NCI-H2196 (cell line): ENCODE measurements around the gene LRRC66.

Source experiments
- DNase-seq: peaks from one replicate; lab custom pipeline; 2025; ENCODE audit not compliant: unreplicated experiment; lab: John Stamatoyannopoulos, UW

The LRRC66 gene

GRCh38 chr4:52012651-52013050 is 7.5 kb downstream of the LRRC66 start:
- DNase-seq, result no peak

- no peak for DNase-seq
Measured at GRCh38 chr4:52010986-52011385, 9.2 kb downstream of the LRRC66 start.

DNA sequence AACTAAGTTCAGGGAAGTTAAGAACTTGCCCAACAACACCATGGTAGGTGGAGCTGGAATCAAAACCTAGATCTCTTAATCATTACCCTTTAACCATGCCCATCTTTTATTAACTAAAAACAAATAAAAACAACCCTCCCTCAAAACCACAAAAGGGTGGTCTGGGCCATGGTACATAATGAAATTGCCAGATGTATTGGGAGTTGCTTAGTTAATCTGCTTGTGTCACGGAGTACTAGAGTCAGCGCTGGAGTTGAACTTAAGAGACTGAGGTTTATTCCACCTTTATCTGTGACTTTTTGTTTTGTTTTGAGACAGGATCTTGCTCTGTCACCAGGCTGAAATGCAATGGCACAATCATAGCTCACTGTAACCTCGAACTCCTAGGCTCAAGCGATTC is 13.3 kb downstream of the LRRC66 start:
- no peak for DNase-seq

- no peak for DNase-seq
Measured at GRCh38 chr4:52005604-52006273, 14.4 kb downstream of the LRRC66 start.

DNA sequence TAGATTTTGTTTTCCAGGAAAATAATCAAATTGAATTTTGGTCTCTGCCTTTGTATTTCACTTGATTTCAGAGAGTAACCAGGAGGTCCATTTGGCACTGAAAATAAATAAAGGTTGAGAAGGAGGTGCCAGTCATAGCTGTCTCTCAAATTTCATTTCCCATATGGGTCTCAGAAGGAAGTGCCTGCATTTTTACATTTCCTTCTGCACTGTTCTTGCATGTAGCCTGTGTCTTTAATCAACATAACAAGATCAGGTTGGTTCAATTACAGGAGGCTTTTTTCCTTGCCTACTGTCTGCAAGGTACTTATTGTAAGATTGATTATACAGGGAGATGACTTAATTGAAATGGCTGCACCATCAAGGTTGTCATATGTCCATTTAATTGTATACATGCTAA is 15.7 kb downstream of the LRRC66 start:
- DNase-seq, result no peak

DNA sequence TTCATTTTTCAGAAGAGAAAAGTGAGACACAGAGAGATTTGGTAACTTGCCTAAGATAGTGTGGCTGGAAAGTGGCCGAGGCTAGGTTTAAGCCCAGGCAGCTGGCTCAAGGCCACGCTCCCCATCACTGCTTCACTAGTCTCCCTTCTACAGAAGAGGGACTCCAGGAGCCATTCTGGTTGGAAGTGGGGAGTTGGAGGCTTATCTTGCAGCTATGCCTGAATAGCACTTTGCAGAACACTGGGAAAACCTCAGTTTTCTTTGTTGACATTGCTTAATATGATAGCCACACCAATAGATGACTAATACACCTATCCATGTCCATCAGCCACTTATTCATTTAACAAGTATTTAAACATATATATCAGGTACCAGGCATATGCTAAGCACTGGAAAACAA is 18.5 kb downstream of the LRRC66 start:
- no peak for DNase-seq

GRCh38 chr4:51999250-51999649 is 20.9 kb downstream of the LRRC66 start:
- DNase-seq, result no peak

DNA sequence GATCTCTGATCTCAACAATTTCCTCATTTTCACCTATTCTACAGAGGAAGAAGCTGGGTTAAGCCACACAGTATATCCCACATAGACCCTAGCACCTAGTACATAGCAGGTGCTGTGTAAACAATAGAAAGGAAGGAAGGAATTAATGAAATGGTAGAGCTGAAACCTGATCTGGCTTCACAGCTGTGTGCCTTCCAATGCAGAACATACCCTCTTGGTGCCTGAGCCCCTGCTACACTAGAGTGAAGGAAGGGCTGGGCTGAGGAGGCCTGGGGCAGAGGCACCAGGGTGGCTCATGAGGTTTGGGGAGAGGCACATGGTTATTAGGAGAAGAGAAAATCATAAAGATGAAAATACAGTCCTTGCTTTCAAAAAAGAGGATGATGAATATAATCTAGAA is 21.3 kb downstream of the LRRC66 start:
- no peak for DNase-seq

DNA sequence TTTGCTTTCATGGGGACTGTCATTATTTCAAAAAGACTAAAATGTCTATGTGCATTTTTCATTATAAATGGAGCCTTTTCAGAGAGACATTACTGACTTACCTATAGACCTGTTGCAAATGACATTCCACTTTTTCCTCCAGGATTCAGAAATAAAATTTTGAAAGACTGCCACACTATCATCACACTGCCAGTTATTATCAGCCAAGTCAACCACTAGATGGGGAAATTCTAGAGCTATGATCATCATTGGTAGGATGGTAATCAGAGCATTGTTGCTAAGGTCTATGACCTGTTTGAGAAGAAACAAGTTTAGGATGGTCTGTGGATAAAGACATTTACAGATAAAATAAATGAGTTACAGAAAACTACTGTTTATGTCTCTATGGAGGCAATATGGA is 22.5 kb downstream of the LRRC66 start:
- DNase-seq, result no peak

GRCh38 chr4:51995647-51996220 is 24.4 kb downstream of the LRRC66 start:
- DNase-seq, result no peak

DNA sequence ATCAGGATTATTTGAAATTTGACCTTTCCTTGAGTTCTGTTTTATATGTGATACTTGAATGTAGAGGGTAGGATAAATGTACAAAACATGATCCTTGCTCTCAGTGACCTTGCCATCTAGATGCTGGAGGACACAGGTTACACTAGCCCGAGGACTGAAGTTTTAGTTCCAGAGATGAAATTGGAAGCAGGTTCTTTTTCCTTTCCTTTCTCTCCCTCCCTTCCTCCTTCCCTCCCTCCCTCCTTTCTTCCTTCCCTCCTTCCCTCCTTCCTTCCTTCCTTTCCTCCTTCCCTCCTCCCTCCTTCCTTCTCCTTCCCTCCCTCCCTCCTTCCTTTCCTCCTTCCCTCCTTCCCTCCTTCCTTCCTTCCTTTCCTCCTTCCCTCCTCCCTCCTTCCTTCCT is 54.3 kb downstream of the LRRC66 start:
- no peak for DNase-seq

DNA sequence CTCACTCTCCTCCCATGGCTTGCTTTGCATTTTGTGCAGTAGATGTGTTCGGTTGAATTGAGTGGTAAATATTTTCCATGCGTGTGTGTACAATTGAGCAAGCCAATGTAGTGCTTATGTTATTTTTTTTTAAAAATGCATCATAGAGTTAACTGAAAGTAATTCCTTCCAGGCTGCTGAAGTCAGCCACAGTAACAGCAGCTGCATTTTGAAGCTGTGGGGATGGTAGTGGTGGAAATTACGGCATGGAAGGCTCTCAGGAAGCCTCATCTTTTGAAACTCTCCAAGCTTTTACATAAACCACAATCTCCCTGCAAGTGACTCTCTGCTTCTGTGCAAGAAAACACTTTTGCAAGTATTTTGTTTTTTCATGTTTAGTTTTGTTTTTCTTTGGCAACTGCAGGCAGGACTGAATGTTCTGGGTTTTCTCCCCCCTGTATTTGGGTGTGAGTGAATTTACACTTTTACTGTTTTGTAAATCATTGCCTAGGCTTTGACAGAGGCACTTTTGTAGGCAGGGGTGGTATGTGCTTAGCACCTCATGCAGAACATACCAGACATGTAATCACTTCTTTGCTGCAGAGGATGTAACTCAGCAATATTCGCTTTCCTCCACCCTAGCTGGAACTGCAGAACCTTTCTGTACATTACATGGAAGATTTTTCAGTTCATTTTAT is 56.2 kb downstream of the LRRC66 start:
- DNase-seq, result no peak

- no peak for DNase-seq
Measured at GRCh38 chr4:51960486-51960885, 59.7 kb downstream of the LRRC66 start.

DNA sequence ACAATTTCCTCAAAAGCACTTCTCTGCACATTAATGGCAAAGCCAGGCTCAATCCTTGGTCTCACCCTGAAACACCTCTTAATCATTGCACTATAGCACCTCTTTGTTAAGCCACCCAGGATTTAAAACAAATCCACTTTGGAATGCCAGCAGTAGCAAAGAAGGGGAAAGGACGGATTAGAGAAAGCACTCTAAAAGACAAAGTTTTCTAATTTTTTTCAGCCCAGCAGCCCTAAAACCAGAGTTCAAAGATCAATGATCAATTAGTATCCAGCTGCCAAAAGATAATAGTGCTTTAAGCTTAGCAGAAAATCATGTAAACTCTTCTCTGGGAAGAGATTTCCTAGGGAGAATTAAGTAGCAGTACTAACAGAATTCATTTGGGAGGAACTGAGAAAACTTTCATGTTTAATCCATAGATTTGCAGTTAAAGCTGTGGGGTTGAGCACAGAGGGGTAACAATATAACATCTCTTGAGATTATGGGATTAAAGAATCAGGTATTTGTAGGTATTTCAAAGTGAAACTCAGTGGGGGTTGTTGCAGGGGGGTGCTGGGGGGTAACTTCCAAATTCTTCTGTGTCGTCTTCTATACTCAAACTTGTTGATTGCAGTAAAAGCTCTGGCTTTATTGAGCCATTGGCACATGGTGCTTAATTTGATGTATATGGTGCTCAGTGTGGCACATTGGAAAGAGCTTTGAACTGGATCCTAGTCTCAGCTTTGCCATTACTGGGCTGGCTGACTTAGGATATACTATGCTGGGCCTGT is 61.8 kb downstream of the LRRC66 start:
- DNase-seq, result no peak
